ENCODE data around the gene TBC1D17.

Gene TBC1D17

DNA sequence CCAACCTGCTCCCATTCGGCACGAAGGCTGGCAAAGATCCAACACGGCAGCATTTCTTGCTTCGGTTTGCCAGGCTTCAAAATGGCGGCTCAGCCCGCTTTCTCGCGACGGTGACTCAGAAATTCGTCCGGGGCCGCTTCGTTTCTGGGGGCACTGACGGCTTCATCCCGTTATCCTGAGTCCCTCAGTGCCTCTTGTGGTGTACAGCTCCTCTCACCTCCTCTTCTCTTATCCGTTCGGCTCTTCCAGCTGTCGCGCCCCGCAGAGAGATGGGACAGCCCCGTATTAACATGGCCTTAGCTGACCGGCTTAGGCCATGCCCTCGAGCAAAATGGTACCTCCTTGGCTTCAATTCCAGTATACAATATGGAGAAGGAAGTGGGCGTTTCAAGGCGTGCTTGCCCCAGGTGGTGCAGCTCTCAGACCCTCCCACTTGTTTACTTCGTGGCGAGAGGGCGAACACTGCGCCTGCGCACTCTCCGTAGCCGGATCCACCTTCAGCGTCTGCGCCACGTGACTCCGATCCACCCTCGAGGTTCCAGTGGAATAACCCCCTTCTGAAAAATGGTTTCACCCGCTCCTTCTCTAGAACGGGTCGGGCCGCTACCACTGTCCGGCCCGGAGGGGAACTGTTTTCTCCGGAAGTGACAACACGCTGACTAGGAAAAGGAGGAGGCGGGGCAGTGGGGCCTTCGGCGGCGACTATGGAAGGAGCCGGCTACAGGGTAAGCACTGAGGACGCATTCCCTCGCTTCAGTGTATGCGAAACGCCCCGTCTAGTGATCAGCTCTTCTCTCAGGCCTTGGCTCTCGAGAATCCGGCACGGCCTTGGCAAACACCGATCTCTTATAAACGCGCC lies at the start of gene TBC1D17, which contains the start of gene AKT1S1:
TSS of gene TBC1D17 (plus strand) at position 683 of the 859 bp plus-strand sequence. CDS start at position 705, 22 bp downstream.
TSS of gene AKT1S1 (minus strand) at position 336 of the 859 bp plus-strand sequence. CDS start 4,060 bp downstream, outside the sequence.
- peak; percentile 100 for DNase-seq

DNA sequence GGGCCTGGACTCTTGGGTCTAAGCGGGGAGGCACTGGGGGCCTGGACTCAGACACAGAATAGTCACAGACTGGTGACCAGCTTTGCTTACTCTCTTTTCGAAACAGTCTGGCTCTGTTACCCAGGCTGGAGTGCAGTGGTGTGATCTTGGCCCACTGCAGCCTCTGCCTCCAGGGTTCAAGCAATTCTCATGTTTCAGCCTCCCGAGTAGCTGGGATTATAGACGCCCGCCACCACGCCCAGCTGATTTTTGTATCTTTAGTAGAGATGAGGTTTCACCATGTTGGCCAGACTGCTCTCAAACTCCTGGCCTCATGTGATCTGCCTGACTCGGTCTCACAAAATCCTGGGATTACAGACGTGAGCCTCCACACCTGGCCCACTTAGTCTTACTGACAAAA lies 48.3 kb upstream of the TBC1D17 start:
- no peak for DNase-seq

DNA sequence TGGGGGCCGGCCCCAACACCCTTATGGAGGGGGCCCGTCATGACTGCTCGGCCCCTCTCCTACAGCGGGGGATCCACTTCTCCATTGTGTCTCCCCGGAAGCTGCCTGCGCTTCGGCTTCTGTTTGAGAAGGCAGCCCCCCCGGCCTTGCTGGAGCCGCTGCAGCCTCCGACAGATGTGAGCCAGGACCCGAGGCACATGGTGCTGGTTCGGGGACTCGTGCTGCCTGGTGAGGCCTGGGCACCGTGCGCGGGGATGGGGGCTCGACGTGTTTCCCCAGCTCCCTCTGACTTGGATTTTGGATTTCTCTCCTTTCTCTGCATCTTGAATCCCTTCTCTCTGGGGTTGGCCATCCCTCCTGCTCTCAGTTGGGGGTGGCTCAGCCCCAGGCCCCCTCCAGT lies 47.8 kb upstream of the TBC1D17 start:
- no peak for DNase-seq

DNA sequence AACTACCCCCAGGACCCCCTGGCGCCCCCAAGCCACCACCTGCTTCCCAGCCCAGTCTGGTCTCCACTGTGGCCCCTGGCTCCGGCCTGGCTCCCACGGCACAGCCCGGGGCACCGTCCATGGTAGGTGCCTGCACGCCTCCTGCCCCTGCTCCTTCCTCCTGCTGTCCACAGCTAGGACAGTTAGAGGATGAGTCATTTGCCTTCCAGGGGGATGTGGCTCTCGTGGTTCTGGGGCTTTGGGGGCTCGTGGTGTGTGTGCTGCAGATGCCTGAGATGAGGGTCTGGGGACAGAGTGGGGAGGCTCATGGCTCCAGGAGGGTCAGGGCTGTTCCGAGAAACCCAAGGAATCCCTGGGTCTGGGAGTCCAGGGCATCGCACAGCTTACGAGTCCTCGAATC lies 46.7 kb upstream of the TBC1D17 start:
- no peak for DNase-seq

DNA sequence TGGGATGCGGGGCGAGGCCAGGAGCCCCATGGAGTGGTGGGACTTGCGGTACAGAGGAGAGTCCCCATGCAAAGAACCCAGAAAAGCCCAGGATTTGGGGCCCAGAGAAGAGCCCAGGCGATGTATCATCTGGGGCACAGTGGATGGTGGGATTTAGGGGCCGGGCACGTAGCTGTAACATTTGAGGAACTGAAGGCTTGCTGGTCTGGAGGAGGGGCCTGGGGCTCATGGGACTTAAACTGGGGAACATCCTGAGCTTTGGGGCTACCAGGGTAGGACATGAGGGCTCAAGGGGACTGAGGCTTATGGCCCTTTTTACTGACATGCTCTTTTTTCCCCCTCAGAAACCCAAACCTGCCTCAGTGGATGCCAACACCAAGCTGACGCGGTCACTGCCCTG lies 45.9 kb upstream of the TBC1D17 start:
- no peak for DNase-seq

DNA sequence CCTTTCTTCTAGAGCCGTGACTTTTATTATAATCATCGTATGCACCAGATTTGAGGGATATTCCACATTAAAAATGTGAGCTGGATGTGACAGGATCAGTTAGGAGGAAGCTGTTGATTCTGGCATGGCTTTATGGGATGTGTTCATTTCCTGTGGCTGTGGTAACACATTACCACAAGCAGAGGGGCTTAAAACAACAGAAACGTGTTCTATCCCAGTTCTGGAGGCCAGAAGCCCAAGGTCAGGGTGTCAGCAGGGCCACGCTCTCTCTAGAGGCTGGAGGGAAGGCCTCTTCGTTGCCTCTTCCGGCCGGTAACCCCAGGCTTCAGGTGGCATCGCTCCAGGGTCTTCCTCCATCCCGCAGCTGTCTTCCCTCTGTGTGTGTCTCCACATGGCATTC lies 44.9 kb upstream of the TBC1D17 start:
- no peak for DNase-seq

DNA sequence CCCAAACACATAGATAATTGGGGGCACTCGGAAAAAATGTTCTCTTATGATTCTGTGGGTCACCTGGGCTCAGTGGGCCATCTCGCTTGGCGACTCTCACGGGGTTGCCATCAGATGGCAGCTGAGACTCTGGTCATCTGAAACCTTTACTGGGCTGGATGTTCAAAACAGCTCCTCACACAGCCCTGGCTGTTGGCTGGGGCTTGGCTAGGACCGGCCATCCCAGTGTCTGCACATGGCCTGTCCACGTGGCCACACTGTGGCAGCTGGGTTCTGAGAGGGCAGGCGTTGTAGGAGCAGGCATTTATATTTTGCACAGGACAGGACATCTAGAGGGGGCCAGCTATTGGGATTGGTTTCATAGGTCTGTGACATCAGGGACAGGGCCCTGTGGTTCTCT lies 43.9 kb upstream of the TBC1D17 start:
- DNase-seq: no peak

DNA sequence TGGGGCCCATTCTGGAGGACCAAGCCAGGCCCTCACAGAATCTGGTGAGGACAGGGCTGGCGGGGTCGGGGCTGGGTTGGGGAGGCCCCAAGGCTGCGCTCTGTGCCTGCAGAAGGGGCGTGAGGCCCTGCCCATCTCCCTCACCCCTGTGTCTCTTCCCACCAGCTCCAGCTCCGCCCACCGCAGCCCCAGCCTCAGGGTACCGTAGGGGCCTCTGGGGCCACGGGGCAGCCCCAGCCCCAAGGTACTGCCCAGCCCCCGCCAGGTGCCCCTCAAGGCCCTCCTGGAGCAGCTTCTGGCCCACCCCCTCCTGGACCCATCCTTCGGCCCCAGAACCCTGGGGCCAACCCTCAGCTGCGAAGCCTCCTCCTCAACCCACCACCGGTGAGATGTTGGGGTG lies 41.9 kb upstream of the TBC1D17 start:
- DNase-seq: no peak

DNA sequence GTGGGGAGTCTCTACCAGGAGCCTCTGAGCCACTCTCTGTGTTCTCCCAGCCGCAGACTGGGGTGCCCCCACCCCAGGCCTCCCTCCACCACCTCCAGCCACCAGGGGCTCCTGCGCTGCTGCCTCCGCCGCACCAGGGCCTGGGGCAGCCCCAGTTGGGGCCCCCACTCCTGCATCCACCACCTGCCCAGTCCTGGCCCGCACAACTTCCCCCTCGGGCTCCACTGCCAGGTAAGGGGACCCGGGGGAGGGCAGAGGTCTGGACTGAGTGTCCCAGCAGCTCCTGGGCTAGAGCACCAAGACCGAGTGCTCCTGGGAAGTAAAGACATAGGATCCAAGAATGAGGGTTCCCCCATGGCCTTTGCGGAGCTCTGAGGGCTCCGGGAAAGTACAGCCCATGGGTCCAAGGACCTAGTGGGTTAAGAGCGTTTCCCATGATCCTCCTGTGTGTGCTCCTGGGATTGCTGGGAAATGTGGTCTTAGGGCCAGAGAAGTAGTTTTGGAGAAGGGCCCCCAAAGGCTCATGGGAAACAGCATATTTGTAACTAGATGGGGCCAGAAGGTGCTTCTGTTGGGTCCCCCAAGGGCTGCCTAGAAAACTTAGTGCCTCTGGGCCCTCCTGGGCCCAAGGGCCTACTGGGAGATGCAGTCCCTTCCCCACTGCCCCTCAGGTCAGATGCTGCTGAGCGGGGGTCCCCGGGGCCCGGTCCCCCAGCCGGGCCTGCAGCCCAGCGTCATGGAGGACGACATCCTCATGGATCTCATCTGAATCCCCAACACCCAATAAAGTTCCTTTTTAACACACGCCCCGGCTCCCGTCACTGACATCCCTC lies 41.1 kb upstream of the TBC1D17 start:
- no peak for DNase-seq

DNA sequence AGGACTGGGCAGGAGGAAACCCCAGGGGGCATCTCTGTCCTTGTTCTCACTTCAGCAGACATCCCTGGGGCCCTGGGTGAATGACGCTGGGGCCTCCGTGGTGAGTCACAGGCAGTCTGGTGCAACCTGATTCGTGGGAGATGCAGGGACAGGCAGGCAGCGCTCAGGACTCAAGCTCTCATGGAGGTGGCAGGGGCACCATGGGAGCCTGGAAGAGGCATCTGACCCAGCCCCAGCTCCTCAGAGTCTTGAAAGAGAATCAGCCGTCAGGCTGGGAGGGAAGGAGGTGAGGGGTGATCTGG lies 40.5 kb upstream of the TBC1D17 start:
- no peak for DNase-seq

DNA sequence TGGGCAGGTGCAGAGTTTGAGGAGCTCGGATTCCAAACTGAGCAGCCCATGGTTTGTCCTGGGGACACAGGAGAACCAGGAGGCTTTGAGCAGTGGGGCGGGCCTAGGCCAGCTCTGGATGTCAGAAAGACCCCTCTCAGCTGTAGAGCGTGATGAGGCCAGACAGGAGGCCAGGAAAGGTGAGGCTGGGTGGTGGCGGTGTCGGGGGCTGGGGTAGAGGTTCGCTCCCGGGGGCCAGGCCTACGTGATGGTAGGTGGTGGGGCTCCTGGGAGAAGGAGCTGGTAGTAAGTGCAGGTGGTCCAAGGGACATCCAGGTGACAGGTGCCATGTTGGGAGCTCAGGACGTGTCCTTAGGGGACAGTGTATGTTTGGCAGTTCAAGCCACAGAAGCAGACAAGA lies 40.1 kb upstream of the TBC1D17 start:
- no peak for DNase-seq

DNA sequence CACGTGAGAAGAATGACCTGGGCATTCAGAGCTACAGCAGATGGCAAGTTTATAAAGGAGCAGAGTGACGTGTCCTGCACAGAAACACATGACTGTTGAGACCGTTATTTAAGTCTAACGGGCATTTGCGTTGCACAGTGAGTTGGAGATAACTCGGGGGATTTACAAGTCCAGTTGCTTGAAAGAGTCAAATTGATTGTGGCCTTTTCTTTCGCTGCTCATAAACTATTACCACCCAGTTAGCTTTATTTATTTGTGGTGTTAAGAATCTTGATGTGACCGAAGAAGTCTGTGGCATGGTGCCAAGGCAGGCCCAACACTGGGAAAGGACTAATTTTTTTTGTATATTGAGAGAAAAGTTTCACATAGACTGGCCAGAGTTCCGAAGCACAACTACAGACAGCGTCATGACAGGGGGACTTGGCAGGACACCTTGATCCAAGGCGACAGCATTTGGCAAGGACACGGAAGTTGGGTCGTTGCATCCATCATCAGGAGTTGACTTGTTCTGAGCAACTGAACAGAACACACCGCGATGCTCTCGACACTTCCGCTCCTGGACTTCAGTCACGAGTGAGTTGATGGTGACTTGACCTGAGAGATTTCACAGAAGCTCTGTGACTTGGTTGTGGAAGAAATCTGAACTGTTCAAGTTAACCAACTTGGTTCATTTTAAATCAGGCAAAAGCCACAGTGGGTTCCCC lies 38.5 kb upstream of the TBC1D17 start:
- DNase-seq: no peak

DNA sequence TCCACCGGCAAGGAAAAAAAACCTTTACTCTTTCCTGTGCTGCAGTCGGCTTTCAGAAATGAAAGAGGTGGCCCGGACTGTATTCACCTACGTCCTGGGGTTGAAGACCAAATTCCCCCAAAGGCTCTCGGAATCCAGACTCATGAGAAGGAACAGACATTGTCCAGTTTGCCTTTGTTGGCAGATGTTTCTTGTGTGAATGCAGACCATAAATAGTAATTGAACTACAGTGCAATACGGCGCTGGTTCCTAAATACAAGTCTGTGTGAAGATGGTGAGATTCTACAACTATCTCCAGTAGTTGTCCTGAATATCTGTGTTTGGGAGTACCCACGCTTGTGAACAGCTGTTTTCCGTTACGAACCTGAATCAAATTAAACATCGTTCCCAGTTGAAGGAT lies 37.8 kb upstream of the TBC1D17 start:
- no peak for DNase-seq

DNA sequence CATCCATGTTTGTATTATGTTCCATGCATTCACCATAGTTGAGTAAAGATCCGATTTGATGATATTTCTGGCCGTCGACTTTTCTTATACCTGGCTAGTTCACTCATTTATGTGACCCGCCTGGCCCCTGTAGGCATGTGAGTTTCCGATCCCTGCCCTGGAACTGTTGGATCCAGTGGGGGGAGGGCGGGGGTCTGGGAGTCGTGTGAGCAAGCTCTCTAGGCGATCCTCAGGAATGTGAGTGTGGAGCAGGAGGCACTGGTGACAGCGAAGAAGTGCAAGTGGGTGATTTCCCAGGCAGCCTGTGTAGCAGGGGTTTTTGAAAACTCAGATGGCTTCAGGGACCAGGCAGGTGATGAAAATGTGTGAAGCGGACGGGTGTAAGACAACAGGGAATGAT lies 37.2 kb upstream of the TBC1D17 start:
- no peak for DNase-seq

DNA sequence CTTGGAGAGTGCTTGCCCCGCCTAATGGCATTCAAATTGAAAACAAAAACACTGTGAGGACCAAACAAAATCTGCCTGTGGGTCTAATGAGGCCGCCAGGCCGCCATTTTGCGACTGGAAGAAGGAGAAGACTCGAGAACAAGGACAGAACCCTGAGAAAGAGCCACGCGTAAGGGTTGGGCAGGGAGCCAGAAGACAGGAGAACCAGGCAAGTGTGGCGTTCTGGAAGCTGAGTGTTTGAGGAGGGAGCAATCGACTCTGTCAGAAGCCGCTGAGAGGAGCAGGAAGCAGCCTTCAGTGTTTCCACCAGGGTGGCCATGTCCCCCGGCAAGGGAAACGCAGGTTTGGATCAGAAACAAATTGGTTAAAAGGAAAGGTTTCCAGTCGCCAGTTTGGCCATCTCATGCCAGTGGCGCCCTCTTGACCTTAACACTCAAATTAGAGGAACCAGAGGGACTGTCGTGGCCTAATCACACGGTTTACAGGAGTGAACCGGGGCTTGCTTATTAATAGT lies 36.7 kb upstream of the TBC1D17 start:
- no peak for DNase-seq

DNA sequence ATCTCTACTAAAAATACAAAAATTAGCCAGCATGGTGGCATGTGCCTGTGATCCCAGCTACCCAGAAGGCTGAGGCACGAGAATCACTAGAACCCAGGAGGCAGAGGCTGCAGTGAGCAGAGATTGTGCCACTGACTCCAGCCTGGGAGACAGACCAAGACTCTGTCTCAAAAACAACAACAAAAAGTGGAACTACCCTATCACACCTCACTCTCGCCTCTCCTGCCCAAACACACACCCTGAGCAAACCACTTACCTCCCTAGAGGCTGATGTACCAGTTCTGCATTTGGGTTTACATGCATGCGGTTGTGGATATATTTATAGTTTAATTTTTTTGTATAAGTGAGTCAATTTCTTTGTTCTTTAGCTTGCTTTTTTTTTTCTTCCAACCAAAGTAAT lies 34.2 kb upstream of the TBC1D17 start:
- DNase-seq: no peak

DNA sequence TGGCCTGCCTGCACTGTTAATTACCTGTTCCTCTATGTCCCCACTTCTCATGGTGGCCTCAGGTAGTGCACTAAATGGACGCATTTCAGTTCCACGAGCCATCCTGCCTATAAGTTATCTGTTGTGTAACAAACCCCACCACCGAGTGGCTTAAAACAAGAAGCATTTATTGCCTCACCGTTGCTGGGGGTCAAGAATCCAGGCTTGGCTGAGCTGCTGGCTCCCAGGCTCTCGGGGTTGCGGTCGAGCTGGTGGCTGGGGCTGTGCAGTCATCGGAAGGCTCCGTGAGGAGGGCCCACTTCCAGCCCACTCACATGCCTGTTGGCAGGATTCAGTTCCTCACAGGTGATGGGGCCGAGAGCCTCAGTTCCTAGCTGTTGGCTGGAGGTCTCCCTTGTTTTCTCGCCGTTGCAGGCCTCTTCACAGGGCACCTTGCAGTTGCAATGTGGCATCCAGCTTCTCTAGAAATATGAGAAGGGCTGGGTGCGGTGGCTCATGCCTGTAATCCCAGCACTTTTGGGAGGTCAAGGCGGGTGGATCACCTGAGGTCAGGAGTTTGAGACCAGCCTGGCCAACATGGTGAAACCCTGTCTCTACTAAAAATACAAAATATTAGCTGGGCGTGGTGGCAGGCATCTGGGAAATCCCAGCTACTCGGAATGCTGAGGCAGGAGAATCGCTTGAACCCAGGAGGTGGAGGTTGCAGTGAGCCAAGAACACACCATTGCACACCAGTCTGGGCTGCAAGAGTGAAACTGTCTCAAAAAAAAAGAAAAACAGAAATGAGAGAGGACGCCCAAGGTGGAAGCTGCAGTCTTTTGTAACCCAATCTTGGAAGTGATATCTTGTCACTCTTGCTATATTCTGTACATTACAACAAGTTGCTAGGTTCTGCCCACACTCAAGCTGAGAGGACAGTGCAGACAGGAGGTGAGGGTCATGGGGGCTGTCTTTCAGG lies 33.1 kb upstream of the TBC1D17 start:
- DNase-seq: no peak

DNA sequence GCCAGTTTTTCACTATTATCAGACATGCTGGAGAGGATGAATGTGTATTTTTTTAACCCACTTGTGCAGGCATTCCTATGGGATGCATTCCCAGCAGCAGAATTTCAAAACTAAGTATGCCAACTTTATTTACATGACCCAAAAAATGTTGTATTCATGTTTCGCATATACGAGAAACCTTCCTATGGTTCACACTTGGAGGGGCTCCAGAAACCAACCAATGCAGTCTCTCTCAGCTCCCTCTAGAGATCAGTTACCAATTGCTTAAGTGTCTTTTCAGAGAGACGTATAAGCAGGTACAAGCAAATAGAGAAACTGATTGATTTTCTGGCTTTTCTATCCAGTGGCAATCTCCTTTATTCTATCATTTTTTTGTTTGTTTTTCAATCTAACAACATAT lies 32.1 kb upstream of the TBC1D17 start:
- no peak for DNase-seq

DNA sequence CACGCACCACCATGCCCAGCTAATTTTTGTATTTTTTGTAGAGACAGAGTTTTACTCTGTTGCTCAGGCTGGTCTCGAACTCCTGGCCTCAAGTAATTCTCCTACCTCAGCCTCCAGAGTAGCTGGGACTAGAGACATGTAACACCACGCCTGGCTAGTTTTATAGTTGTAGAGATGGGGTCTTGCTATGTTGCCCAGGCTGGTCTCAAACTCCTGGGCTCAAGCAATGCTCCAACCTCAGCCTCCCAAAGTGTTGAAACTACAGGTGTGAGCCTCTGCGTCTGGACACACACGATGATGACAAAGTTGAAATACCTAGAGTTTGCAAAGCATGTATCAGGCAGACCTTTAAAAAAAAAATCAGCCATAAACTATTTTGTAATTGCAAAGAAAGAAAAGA lies 31.1 kb upstream of the TBC1D17 start:
- DNase-seq: no peak

DNA sequence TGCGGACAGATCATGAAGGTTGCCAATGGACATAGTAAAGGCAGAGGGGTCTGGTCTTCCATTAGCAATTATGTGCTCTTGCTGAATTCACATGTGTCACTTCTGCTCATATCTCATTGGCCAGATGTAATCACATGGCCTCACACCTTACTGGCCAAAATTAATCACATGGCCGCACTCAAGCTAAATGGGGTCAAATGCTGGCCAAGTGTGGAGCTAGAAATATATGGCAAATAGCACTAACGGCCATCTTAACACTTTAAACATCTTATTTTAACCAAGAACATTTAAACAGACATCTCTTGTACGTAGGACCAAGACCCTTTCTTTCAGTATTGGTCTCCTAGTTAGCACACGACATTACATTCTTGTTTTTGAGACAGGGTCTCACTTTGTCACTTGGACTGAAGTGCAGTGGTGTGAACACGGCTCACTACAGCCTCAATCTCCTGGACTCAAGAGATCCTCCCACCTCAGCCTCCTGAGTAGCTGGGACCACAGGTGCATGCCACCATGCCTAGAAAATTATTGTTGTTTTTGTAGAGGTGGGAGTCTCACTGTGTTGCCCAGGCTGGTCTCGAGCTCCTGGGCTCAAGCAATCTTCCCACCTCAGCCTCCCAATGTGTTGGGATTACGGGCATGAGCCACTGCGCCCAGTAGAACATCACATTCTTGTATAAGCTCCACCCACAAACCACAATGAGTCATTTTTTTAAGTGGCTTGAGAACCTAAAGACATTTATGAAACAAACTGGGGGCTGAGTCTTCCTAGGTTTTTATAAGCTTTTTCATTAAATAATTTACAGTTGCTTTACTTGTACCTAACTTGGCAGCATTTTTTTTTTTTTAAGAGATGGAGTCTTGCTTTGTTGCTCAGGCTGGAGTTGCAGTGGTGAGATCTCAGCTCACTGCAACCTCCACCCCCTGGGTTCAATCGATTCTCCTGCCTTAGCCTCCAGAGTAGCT lies 29.5 kb upstream of the TBC1D17 start:
- DNase-seq: peak; percentile 92

DNA sequence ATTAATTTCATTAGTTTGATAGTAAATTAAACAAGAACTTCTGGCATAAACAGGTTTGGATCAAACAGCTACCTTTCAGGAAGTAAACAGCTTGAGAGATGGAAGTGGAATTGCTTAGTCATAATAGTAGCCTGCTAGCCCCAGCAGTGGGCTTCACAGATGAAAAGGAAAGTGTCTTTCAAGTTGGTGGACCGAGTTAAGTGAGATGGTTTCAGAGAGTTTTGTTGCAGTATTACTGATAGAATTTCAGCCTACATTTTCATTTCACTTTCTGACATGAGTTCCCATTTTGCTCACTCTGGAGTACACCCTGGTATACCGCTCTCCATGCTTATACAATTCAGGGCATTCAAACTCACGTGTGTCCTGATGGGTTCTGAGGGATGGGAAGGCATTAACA lies 28.6 kb upstream of the TBC1D17 start:
- DNase-seq: no peak
